Transverse colon (tissue), 4 donors: Measurements from ENCODE around the gene GPC5. TPM values are rescaled to one million over a fixed set of nuclear protein-coding genes. Genes with fewer than 3 reads are reported as not detected.

Experiments used
- DNase-seq: peaks from one replicate; pipeline ENCODE4 v3.0.0-alpha.2; 2019
- H3K27ac ChIP-seq, 4 donors: fragments of 200-600 bp; sonication (generic); 2 replicates each; pipeline ENCODE4 v1.5.1; 2016 to 2018; ENCODE audit warnings: inconsistent platforms in 4 of 4
- H3K27me3 ChIP-seq: fragments of 200-600 bp; sonication (generic); 2 replicates; pipeline ENCODE4 v1.5.1; 2017; ENCODE audit warnings: inconsistent platforms
- H3K36me3 ChIP-seq, 4 donors: fragments of 200-600 bp; sonication (generic); 2 replicates each; pipeline ENCODE4 v1.5.1; 2017 to 2019; ENCODE audit warnings: inconsistent platforms in 4 of 4
- H3K4me1 ChIP-seq, 4 donors: fragments of 200-600 bp; sonication (generic); 2 replicates each; pipeline ENCODE4 v1.5.1; 2017 to 2020; ENCODE audit warnings: inconsistent platforms in 4 of 4
- H3K4me3 ChIP-seq, 4 donors: fragments of 200-600 bp; sonication (generic); 1 replicate in 1 of 4; 2 replicates in 3 of 4; pipeline versions ENCODE4 v1.5.1 to v1.6.1; 2017 to 2019; ENCODE audit warnings: inconsistent platforms in 4 of 4
- H3K9me3 ChIP-seq, 2 donors: fragments of 200-600 bp; sonication (generic); 2 replicates each; pipeline ENCODE4 v1.5.1; 2017 to 2019; ENCODE audit warnings: inconsistent platforms in 2 of 2
- CTCF ChIP-seq, 5 experiments: fragments of 200-600 bp in 3 of 5; fragments of 450-650 bp in 2 of 5; sonication (generic) in 3 of 5; IDR thresholded peaks; 1 replicate in 2 of 5; 2 replicates in 3 of 5; pipeline ENCODE4 v1.5.1; 2016 to 2017; ENCODE audit warnings: antibody characterized with exemption in 5 of 5, inconsistent platforms in 3 of 5, mild to moderate bottlenecking in 2 of 5, moderate library complexity in 1 of 5
- EP300 ChIP-seq: sonication (generic); formaldehyde crosslinking; IDR thresholded peaks from one replicate; pipeline ENCODE4 v1.6.1; 2017; ENCODE audit warnings: antibody characterized with exemption, low read depth
- POLR2A ChIP-seq: fragments of 450-650 bp; IDR thresholded peaks from one replicate; pipeline ENCODE4 v1.6.1; 2016; ENCODE audit warnings: antibody characterized with exemption, mild to moderate bottlenecking, moderate library complexity
- POLR2AphosphoS5 ChIP-seq, 3 donors: sonication (generic); formaldehyde crosslinking; IDR thresholded peaks; one replicate each; pipeline ENCODE4 v1.6.1; 2016; ENCODE audit warnings: antibody characterized with exemption in 3 of 3
- WGBS, 2 donors: methylation state at CpG; one replicate each; pipeline ENCODE4 v1.1.5; 2018; ENCODE audit warnings: low coverage in 1 of 2; 5-methylcytosine and 5-hydroxymethylcytosine counted together
- in situ Hi-C, 4 donors: fragments of 200-750 bp; cut with MboI; loops; one replicate each; pipeline versions ENCODE4 v1.15.0 to v1.15.1; 2017; ENCODE audit warnings: low sequenced_read_pairs in 3 of 4, low pct_ligation_motif_present in 1 of 4, low pct_unique_long_range_greater_than_20kb in 1 of 4
- intact Hi-C: fragments of 100-400 bp; cut with DNase I; formaldehyde crosslinking; loops from one replicate; pipeline ENCODE4 v1.15.1; 2023; ENCODE audit warnings: low total_unique reads
- total RNA-seq, 4 donors: library from RNA; depleted of rRNA; stranded (reverse); fragments of >200 nt; gene quantifications; one replicate each; pipeline ENCODE4 v1.1.0, GENCODE V29; 2016

Gene GPC5
- total RNA-seq, 4 donors from 2014 or later: 0.48 to 1.4 TPM; not detected in 2

GRCh38 chr13:91768746-91769145 lies 370.3 kb downstream of the GPC5 start:
- no peaks in the 10 kb centered on the region for H3K9me3 ChIP-seq
- 76 to 78% methylated on average over 2 of the region's 2 CpGs for WGBS, 2 donors
- intact Hi-C loops (no loop called here), in situ Hi-C loops (no loop called here)
- H3K27me3 ChIP-seq: no peaks in the 10 kb centered on the region
- no peaks in the 10 kb centered on the region for H3K4me1 ChIP-seq
- TF ChIP-seq EP300 (no peak), POLR2AphosphoS5 (IDR thresholded peaks at IDR 0.05) (no peak), POLR2A (no peak), CTCF (IDR thresholded peaks at IDR 0.05) (no peak)
- H3K27ac ChIP-seq: no peak overlapping the region
- H3K36me3 ChIP-seq: no peaks in the 10 kb centered on the region
- H3K4me3 ChIP-seq: no peak overlapping the region
- DNase-seq: no peak

- TF ChIP-seq POLR2A: no peak
- Histone ChIP-seq H3K4me1 (no peaks in the 10 kb centered on the region), H3K36me3 (no peaks in the 10 kb centered on the region), H3K9me3 (no peaks in the 10 kb centered on the region), H3K4me3 (no peak overlapping the region), H3K27me3 (no peaks in the 10 kb centered on the region), H3K27ac (no peak overlapping the region)
- in situ Hi-C loops: no loop called here
- intact Hi-C loops: no loop called here
- WGBS, 2 donors: 0 to 27% methylated on average over 1 of the region's 1 CpG
- no peak for DNase-seq
Measured at GRCh38 chr13:91771229-91771628, 372.8 kb downstream of the GPC5 start.

- TF ChIP-seq CTCF (IDR thresholded peaks at IDR 0.05) (no peak), EP300 (no peak), POLR2A (no peak), POLR2AphosphoS5 (IDR thresholded peaks at IDR 0.05) (no peak)
- Histone ChIP-seq H3K27ac (no peak overlapping the region), H3K36me3 (no peaks in the 10 kb centered on the region), H3K4me3 (no peak overlapping the region), H3K4me1 (no peaks in the 10 kb centered on the region), H3K9me3 (no peaks in the 10 kb centered on the region), H3K27me3 (no peaks in the 10 kb centered on the region)
- intact Hi-C loops: no loop called here
- in situ Hi-C loops: no loop called here
- 41 to 63% methylated on average over 3 of the region's 3 CpGs for WGBS, 2 donors
- DNase-seq: no peak
Measured at GRCh38 chr13:91773591-91774227, 375.3 kb downstream of the GPC5 start.

- in situ Hi-C loops: no loop called here
- Histone ChIP-seq H3K4me1 (no peaks in the 10 kb centered on the region), H3K27me3 (no peaks in the 10 kb centered on the region), H3K27ac (no peak overlapping the region), H3K36me3 (no peaks in the 10 kb centered on the region), H3K4me3 (no peak overlapping the region), H3K9me3 (no peaks in the 10 kb centered on the region)
- WGBS, 2 donors: 67 to 97% methylated on average over 1 to 3 of the region's 3 CpGs
- TF ChIP-seq CTCF (IDR thresholded peaks at IDR 0.05) (no peak), EP300 (no peak), POLR2AphosphoS5 (IDR thresholded peaks at IDR 0.05) (no peak), POLR2A (no peak)
- intact Hi-C loops: no loop called here
- DNase-seq: no peak
Measured at GRCh38 chr13:91774397-91774796, 376.0 kb downstream of the GPC5 start.
